ENCODE results near the gene ELP4.

GRCh38 chr11:31767685-31768084 is 258.1 kb downstream of the ELP4 start:
- TF ChIP-seq POLR2A (IDR thresholded peaks at IDR 0.05) (no peak), CTCF (IDR thresholded peaks at IDR 0.05) (no peak)
